ENCODE data around the gene TRAP1.

DNA sequence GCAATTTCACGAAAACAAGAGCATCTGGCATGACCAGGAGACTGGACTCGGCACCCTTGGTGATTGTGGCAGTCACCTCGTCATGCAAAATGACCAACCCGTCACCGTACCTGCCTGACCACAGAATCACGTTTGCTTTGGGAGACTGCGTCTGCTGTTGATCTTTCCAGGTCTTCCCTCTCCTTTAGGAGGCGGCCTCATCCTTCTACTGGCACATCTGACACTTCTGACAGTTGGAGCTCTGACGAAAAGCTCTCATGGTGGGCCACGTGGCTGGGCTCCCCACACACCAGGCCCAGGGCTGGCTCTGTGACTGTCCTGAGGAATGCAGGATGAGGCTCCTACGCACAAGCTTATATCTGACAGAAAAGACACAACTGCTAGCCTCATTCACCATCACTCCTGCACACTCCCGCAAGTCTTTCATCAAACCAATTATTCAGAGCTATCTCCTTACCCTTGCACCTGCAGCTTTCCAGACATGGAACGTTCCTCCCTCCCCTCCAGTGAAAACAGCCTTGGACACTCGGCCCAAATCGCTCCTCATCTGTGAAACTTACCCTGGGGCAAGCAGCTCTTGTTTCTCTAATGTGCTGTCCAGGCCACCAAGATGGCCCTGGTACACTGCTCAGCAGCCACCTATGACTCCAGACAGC, 3.6 kb downstream of the TRAP1 start:
- no peak for TF ChIP-seq POLR2A (IDR thresholded peaks at IDR 0.05)
- TF ChIP-seq, protein P1, sequence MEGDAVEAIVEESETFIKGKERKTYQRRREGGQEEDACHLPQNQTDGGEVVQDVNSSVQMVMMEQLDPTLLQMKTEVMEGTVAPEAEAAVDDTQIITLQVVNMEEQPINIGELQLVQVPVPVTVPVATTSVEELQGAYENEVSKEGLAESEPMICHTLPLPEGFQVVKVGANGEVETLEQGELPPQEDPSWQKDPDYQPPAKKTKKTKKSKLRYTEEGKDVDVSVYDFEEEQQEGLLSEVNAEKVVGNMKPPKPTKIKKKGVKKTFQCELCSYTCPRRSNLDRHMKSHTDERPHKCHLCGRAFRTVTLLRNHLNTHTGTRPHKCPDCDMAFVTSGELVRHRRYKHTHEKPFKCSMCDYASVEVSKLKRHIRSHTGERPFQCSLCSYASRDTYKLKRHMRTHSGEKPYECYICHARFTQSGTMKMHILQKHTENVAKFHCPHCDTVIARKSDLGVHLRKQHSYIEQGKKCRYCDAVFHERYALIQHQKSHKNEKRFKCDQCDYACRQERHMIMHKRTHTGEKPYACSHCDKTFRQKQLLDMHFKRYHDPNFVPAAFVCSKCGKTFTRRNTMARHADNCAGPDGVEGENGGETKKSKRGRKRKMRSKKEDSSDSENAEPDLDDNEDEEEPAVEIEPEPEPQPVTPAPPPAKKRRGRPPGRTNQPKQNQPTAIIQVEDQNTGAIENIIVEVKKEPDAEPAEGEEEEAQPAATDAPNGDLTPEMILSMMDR (IDR thresholded peaks at IDR 0.05): no peak
